Hepatocyte (in vitro differentiated cells): Measurements from ENCODE around the gene PCDH1. TPM values are rescaled to one million over a fixed set of nuclear protein-coding genes. Genes with fewer than 3 reads are reported as not detected.

Source experiments
- DNase-seq: peaks from one replicate; pipeline ENCODE4 v3.0.0-alpha.2; 2016; ENCODE audit warnings: low spot score
- H2AFZ ChIP-seq: fragments of 200-600 bp; sonication (generic); 2 replicates; pipeline ENCODE4 v1.6.0; 2016; ENCODE audit warnings: antibody characterized with exemption, mild to moderate bottlenecking
- H3K27ac ChIP-seq: fragments of 200-600 bp; sonication (generic); 2 replicates; pipeline ENCODE4 v1.5.1; 2016; ENCODE audit warnings: mild to moderate bottlenecking
- H3K27me3 ChIP-seq: fragments of 200-600 bp; sonication (generic); 2 replicates; pipeline ENCODE4 v1.6.1; 2016
- H3K36me3 ChIP-seq: fragments of 200-600 bp; sonication (generic); replicated peaks from 2 replicates; pipeline ENCODE4 v1.5.1; 2016; ENCODE audit warnings: low read depth; ENCODE audit not compliant: insufficient read depth
- H3K4me1 ChIP-seq: fragments of 200-600 bp; sonication (generic); 2 replicates; pipeline ENCODE4 v1.5.1; 2016; ENCODE audit warnings: mild to moderate bottlenecking, moderate library complexity; ENCODE audit not compliant: insufficient read depth
- H3K4me2 ChIP-seq: fragments of 200-600 bp; sonication (generic); 2 replicates; pipeline ENCODE4 v1.6.0; 2016
- H3K4me3 ChIP-seq: fragments of 200-600 bp; sonication (generic); 2 replicates; pipeline ENCODE4 v1.5.1; 2016; ENCODE audit warnings: mild to moderate bottlenecking
- H3K79me2 ChIP-seq: fragments of 200-600 bp; sonication (generic); 2 replicates; pipeline ENCODE4 v1.6.0; 2017; ENCODE audit warnings: mild to moderate bottlenecking
- H3K9me2 ChIP-seq: fragments of 200-600 bp; sonication (generic); replicated peaks from 2 replicates; pipeline ENCODE4 v1.6.0; 2017; ENCODE audit warnings: mild to moderate bottlenecking; ENCODE audit not compliant: insufficient read depth
- H3K9me3 ChIP-seq: fragments of 200-600 bp; sonication (generic); 2 replicates; pipeline ENCODE4 v1.5.1; 2016; ENCODE audit warnings: low read depth, mild to moderate bottlenecking
- H4K20me1 ChIP-seq: fragments of 200-600 bp; sonication (generic); 2 replicates; pipeline ENCODE4 v1.6.0; 2016; ENCODE audit warnings: mild to moderate bottlenecking; ENCODE audit not compliant: insufficient read depth, poor library complexity, severe bottlenecking
- CTCF ChIP-seq: fragments of 200-600 bp; sonication (generic); IDR thresholded peaks from 2 replicates; pipeline ENCODE4 v1.5.1; 2016; ENCODE audit warnings: antibody characterized with exemption, mild to moderate bottlenecking; ENCODE audit not compliant: poor library complexity
- EZH2 ChIP-seq: fragments of 200-600 bp; sonication (generic); IDR thresholded peaks from 2 replicates; pipeline ENCODE4 v1.6.1; 2016; ENCODE audit warnings: antibody characterized with exemption, mild to moderate bottlenecking, borderline replicate concordance
- EZH2phosphoT487 ChIP-seq: fragments of 200-600 bp; sonication (generic); IDR thresholded peaks from one replicate; pipeline ENCODE4 v1.6.1; 2018; ENCODE audit warnings: antibody characterized with exemption, mild to moderate bottlenecking, low read depth, moderate library complexity; ENCODE audit not compliant: unreplicated experiment, severe bottlenecking
- WGBS: methylation state at CpG from one replicate; pipeline ENCODE4 v1.1.6; 2016; ENCODE audit warnings: low lambda C conversion rate; ENCODE audit errors: missing lambda C conversion rate; 5-methylcytosine and 5-hydroxymethylcytosine counted together
- polyA plus RNA-seq: library from polyadenylated mRNA; unstranded; fragments of >200 nt; fragmentation: Nextera tagmentation; extraction: Ambion mirVana; gene quantifications from 2 replicates; pipeline ENCODE4 v1.2.1, GENCODE V29; 2016
- total RNA-seq: library from RNA; depleted of rRNA; stranded (reverse); fragments of >200 nt; gene quantifications from 2 replicates; pipeline ENCODE4 v1.2.3, GENCODE V29; 2014

Gene PCDH1
- total and polyA plus RNA-seq, 2 experiments from 2014 or later = 8.6 to 10.5 TPM

DNA sequence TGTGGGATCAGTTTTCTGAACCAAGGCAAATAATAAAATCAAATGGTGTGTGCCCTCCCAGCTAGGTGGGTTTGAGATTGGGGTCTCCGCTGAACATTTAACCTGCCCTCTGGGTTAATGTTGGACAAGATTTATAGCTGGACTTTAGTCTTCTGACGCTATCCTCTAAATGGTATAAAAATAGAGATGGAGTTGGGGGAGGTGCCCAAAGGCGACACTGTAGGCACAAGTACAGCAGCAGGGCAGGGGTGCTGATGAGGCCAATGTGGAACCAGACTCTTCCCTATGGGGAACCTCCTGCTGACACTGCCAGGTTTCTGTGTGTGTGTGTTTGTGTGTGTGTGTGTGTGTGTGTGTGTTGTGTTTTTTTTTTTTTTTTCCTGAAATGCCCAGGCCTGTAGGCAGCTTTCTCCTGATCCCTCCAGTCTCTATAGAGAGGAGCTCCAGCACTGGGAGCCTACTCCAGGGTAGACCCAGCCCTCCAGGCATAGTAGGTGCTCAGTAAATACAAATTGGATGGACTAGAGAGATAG, 37.9 kb downstream of the PCDH1 start:
- Histone ChIP-seq H3K27me3 (no peaks in the 10 kb centered on the region), H3K27ac (no peak overlapping the region), H2AFZ (no peak overlapping the region), H4K20me1 (no peaks in the 10 kb centered on the region), H3K9me3 (no peaks in the 10 kb centered on the region), H3K4me3 (no peak overlapping the region), H3K4me1 (no peaks in the 10 kb centered on the region), H3K9me2 (no peaks in the 10 kb centered on the region), H3K36me3 (no peaks in the 10 kb centered on the region), H3K4me2 (no peak overlapping the region), H3K79me2 (no peaks in the 10 kb centered on the region)
- DNase-seq = no peak
- 71% methylated on average over 3 of the region's 3 CpGs for WGBS
- TF ChIP-seq EZH2phosphoT487 (no peak), EZH2 (no peak), CTCF (no peak)

- TF ChIP-seq EZH2 = no peak
- TF ChIP-seq CTCF = no peak
- no peak for TF ChIP-seq EZH2phosphoT487
- no peak for DNase-seq
- Histone ChIP-seq H3K36me3 (no peaks in the 10 kb centered on the region), H3K9me3 (no peaks in the 10 kb centered on the region), H2AFZ (no peak overlapping the region), H3K27me3 (no peaks in the 10 kb centered on the region), H3K4me2 (no peak overlapping the region), H4K20me1 (no peaks in the 10 kb centered on the region), H3K4me3 (no peak overlapping the region), H3K9me2 (no peaks in the 10 kb centered on the region), H3K79me2 (no peaks in the 10 kb centered on the region), H3K27ac (no peak overlapping the region), H3K4me1 (no peaks in the 10 kb centered on the region)
- 49% methylated on average over 11 of the region's 11 CpGs for whole genome bisulfite sequencing
These were observed 39.1 kb downstream of the PCDH1 start for GRCh38 chr5:141839015-141839513.

DNA sequence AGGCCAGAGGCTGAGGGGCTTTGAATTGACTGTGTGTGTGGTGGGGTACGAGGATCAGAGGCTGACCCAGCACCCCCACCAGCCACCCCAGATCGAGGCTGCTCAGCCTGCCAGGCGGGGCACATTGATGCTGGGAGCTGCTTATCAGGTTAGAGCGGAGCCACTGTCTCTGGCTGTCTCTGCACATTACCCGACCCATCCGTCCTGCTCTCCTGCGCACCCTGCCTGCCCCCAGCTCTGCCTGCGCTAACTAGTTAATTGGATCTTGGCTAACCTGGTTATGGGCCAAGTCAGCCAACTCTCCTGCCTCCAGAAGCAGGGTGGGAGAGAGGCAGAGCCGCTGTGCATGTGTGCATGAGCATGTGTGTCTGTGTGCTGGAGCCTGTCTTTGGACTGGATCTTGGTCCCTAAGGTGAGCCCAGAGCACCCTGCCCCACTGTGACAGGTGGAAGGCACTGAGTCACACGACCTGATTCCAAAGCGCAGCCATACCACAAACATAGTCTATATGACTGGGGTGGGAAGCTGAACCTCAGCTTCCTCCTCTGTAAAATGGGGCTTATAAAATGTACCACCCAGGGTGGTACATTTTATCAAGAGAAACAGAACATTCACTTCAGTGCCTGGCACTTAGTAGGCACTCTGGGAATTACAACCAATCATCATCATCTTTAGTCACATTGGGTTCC, 39.7 kb downstream of the PCDH1 start:
- no peaks in the 10 kb centered on the region for H3K4me1 ChIP-seq
- H3K36me3 ChIP-seq = no peaks in the 10 kb centered on the region
- H3K27me3 ChIP-seq = no peaks in the 10 kb centered on the region
- no peaks in the 10 kb centered on the region for H3K9me2 ChIP-seq
- H3K79me2 ChIP-seq = no peaks in the 10 kb centered on the region
- no peak for TF ChIP-seq EZH2
- DNase-seq = no peak
- no peak overlapping the region for H3K27ac ChIP-seq
- H3K4me2 ChIP-seq = no peak overlapping the region
- no peak overlapping the region for H2AFZ ChIP-seq
- H3K9me3 ChIP-seq = no peaks in the 10 kb centered on the region
- H3K4me3 ChIP-seq = no peak overlapping the region
- WGBS = 42% methylated on average over 11 of the region's 11 CpGs
- no peaks in the 10 kb centered on the region for H4K20me1 ChIP-seq

DNA sequence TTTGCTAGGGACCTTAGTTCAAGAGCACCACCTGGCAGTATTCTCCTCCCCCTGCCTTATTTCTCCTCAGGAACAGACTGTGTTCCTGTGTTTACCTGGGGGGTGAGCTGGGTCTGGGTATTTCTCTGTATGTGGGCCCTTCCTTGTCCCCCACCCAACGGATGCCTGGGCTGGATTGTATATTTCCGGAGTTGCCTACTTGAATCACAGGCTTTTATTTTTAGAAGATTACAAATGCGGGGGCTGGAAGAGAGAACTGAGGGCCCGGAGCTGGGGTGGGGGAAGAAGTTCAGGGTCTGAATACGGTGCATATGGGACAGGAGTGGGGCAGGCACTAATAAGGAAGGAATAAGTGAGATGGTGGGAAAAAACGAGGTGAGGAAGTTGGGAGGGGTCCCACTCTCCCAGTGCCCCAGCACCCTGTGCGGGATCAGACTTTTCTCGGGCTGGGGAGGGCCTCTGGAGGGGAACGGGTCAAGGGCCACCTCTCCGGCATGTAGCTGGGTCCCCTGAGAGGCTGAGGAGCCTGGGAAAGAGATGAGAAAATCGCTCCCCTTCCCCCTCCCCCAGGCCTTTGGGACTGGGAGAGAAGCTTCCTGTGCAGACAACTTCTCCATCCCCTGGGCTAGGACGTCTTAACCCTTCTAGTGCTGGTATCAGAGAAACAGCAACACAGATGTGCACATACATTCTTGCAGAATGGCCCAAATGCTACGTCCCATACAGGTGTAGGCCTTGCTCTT, 42.1 kb downstream of the PCDH1 start:
- TF ChIP-seq EZH2phosphoT487 (no peak), CTCF (no peak), EZH2 (no peak)
- Histone ChIP-seq H2AFZ (no peak overlapping the region), H3K9me3 (no peaks in the 10 kb centered on the region), H3K4me3 (no peak overlapping the region), H3K27me3 (no peaks in the 10 kb centered on the region), H3K9me2 (no peaks in the 10 kb centered on the region), H3K79me2 (no peaks in the 10 kb centered on the region), H3K4me1 (no peaks in the 10 kb centered on the region), H3K27ac (no peak overlapping the region), H4K20me1 (no peaks in the 10 kb centered on the region), H3K4me2 (no peak overlapping the region), H3K36me3 (no peaks in the 10 kb centered on the region)
- DNase-seq = no peak
- WGBS = 39% methylated on average over 13 of the region's 13 CpGs
